ENCODE data around the gene TWNK.

Gene TWNK

GRCh38 chr10:100984672-100985177 is 2.6 kb upstream of the TWNK start:
- H3K27ac ChIP-seq, result no peak overlapping the region

GRCh38 chr10:100985336-100985735 is 2.0 kb upstream of the TWNK start:
- no peaks in the 10 kb centered on the region for H3K9me3 ChIP-seq
- H3K4me3 ChIP-seq (ENCODE audit: low read depth in 1 of 2, low read length in 1 of 2), result no peak overlapping the region
- no peaks in the 10 kb centered on the region for H3K27me3 ChIP-seq
- no peak overlapping the region for H3K27ac ChIP-seq
- H3K36me3 ChIP-seq, result peaks cover 14% of the 10 kb centered on the region
- H3K4me1 ChIP-seq (ENCODE audit: control insufficient read depth in 1 of 2, insufficient read depth in 1 of 2, low read depth in 1 of 2, low read length in 1 of 2), result peaks cover 15 to 17% of the 10 kb centered on the region in 2 experiments
- TF ChIP-seq, protein P1, sequence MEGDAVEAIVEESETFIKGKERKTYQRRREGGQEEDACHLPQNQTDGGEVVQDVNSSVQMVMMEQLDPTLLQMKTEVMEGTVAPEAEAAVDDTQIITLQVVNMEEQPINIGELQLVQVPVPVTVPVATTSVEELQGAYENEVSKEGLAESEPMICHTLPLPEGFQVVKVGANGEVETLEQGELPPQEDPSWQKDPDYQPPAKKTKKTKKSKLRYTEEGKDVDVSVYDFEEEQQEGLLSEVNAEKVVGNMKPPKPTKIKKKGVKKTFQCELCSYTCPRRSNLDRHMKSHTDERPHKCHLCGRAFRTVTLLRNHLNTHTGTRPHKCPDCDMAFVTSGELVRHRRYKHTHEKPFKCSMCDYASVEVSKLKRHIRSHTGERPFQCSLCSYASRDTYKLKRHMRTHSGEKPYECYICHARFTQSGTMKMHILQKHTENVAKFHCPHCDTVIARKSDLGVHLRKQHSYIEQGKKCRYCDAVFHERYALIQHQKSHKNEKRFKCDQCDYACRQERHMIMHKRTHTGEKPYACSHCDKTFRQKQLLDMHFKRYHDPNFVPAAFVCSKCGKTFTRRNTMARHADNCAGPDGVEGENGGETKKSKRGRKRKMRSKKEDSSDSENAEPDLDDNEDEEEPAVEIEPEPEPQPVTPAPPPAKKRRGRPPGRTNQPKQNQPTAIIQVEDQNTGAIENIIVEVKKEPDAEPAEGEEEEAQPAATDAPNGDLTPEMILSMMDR (IDR thresholded peaks at IDR 0.05), result no peak

More at GRCh38 chr10:100984672-100985177, 2.6 kb upstream of the TWNK start:
- Histone ChIP-seq H3K4me1 (ENCODE audit: control insufficient read depth in 1 of 2, insufficient read depth in 1 of 2, low read depth in 1 of 2, low read length in 1 of 2) (peaks cover 15 to 17% of the 10 kb centered on the region in 2 experiments), H3K27me3 (no peaks in the 10 kb centered on the region), H3K9me3 (no peaks in the 10 kb centered on the region), H3K4me3 (ENCODE audit: low read depth in 1 of 2, low read length in 1 of 2) (no peak overlapping the region), H3K36me3 (peaks cover 20% of the 10 kb centered on the region)
- TF ChIP-seq, protein P1 (IDR thresholded peaks at IDR 0.05), result no peak

DNA sequence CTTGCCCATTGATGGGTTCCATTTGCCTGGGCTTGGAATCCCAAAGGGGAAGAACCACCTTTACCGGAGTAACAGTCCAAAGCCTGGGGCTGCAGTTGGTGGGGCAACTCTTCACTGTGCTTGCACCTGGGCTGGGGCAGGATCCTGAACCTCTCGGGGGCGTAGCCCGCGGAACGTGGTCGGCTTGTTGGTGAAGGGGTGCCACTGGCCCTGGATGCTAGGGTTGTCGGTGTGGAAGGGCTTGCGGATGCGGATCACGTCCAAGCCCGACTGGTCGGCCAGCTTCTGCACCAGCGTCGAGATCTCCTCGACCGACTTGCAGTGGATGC is 756 bp upstream of the TWNK start:
- Histone ChIP-seq H3K27ac (no peak overlapping the region), H3K27me3 (no peaks in the 10 kb centered on the region), H3K4me3 (ENCODE audit: low read depth in 1 of 2, low read length in 1 of 2) (peak overlapping the region; percentile 97), H3K4me1 (ENCODE audit: control insufficient read depth in 1 of 2, insufficient read depth in 1 of 2, low read depth in 1 of 2, low read length in 1 of 2) (peaks cover 15 to 17% of the 10 kb centered on the region in 2 experiments), H3K36me3 (peaks cover 1% of the 10 kb centered on the region), H3K9me3 (no peaks in the 10 kb centered on the region)
- TF ChIP-seq, protein P1 (IDR thresholded peaks at IDR 0.05), result no peak

GRCh38 chr10:100987685-100988049 is 324 bp downstream of the TWNK start:
- Histone ChIP-seq H3K36me3 (no peaks in the 10 kb centered on the region), H3K4me3 (ENCODE audit: low read depth in 1 of 2, low read length in 1 of 2) (peak overlapping the region; percentile 97), H3K4me1 (ENCODE audit: control insufficient read depth in 1 of 2, insufficient read depth in 1 of 2, low read depth in 1 of 2, low read length in 1 of 2) (peaks cover 15 to 17% of the 10 kb centered on the region in 2 experiments), H3K27me3 (no peaks in the 10 kb centered on the region), H3K27ac (no peak overlapping the region), H3K9me3 (no peaks in the 10 kb centered on the region)
- TF ChIP-seq, protein P1 (IDR thresholded peaks at IDR 0.05), result no peak

GRCh38 chr10:100988166-100988565 is 823 bp downstream of the TWNK start:
- TF ChIP-seq, protein P1 (IDR thresholded peaks at IDR 0.05), result no peak
- H3K9me3 ChIP-seq, result no peaks in the 10 kb centered on the region
- peaks cover 15 to 17% of the 10 kb centered on the region in 2 experiments for H3K4me1 ChIP-seq (ENCODE audit: control insufficient read depth in 1 of 2, insufficient read depth in 1 of 2, low read depth in 1 of 2, low read length in 1 of 2)
- H3K27me3 ChIP-seq, result no peaks in the 10 kb centered on the region
- peak overlapping the region in 1 of 2 experiments; percentile 97 for H3K4me3 ChIP-seq (ENCODE audit: low read depth in 1 of 2, low read length in 1 of 2)
- H3K36me3 ChIP-seq, result no peaks in the 10 kb centered on the region
- H3K27ac ChIP-seq, result no peak overlapping the region

DNA sequence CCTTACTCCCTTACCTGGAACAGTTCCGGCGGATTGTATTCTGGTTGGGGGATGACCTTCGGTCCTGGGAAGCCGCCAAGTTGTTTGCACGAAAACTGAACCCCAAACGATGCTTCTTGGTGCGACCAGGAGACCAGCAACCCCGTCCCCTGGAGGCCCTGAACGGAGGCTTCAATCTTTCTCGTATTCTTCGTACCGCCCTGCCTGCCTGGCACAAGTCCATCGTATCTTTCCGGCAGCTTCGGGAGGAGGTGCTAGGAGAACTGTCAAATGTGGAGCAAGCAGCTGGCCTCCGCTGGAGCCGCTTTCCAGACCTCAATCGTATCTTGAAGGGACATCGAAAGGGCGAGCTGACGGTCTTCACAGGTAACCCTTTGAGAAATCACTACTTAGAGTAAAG is 1.7 kb downstream of the TWNK start:
- Histone ChIP-seq H3K4me1 (ENCODE audit: control insufficient read depth in 1 of 2, insufficient read depth in 1 of 2, low read depth in 1 of 2, low read length in 1 of 2) (peaks cover 15 to 17% of the 10 kb centered on the region in 2 experiments), H3K9me3 (no peaks in the 10 kb centered on the region), H3K27me3 (no peaks in the 10 kb centered on the region), H3K4me3 (ENCODE audit: low read depth in 1 of 2, low read length in 1 of 2) (no peak overlapping the region), H3K27ac (no peak overlapping the region), H3K36me3 (no peaks in the 10 kb centered on the region)
- TF ChIP-seq, protein P1 (IDR thresholded peaks at IDR 0.05), result no peak

Measured in neutrophil (primary cell).